ENCODE data around the gene PFKFB3. TPM values are rescaled to one million over a fixed set of nuclear protein-coding genes. Genes with fewer than 3 reads are reported as not detected.

Gene PFKFB3
- polyA plus RNA-seq, 3 donors = 12.2 to 101 (median 15.8) TPM

GRCh38 chr10:6231146-6231545 lies 28.4 kb downstream of the PFKFB3 start:
- no peaks in the 10 kb centered on the region for H3K27me3 Mint-ChIP-seq (ENCODE audit: low read depth in 3 of 3)
- Histone ChIP-seq H3K36me3 (replicated peaks in 1 of 2; ENCODE audit: control insufficient read depth in 1 of 2, insufficient read depth in 2 of 2, low read length in 2 of 2) (peaks cover 78 to 94% of the 10 kb centered on the region in 2 donors), H3K27me3 (ENCODE audit: control insufficient read depth in 2 of 2, insufficient read depth in 2 of 2, low read length in 2 of 2) (no peaks in the 10 kb centered on the region), H3K4me3 (replicated peaks in 1 of 3; ENCODE audit: low read depth in 2 of 3, low read length in 3 of 3) (no peak overlapping the region), H3K4me1 (ENCODE audit: control insufficient read depth in 1 of 2, insufficient read depth in 2 of 2, low read length in 2 of 2) (no peaks in the 10 kb centered on the region), H3K9me3 (replicated peaks in 1 of 2; ENCODE audit: control insufficient read depth in 1 of 2, insufficient read depth in 1 of 2, low read length in 2 of 2) (no peaks in the 10 kb centered on the region), H3K4me2 (replicated peaks; ENCODE audit: extremely low read depth, low read length, poor library complexity, severe bottlenecking) (no peak overlapping the region), H3K9ac (ENCODE audit: insufficient read depth, low read length, poor library complexity, severe bottlenecking) (no peak overlapping the region), H2AFZ (ENCODE audit: insufficient read depth, low read depth, low read length, poor library complexity, severe bottlenecking) (no peak overlapping the region), H4K20me1 (ENCODE audit: insufficient read depth, low read length) (peaks cover 77% of the 10 kb centered on the region), H3K79me2 (ENCODE audit: insufficient read depth, low read length) (no peaks in the 10 kb centered on the region), H3K27ac (ENCODE audit: low read depth in 1 of 2, low read length in 2 of 2) (no peak overlapping the region)
- DNase-seq = no peak
- intact Hi-C loops (cut with micrococcal nuclease) = loop anchor here in 1 of 2 donors (10.0 kb wide), 1 partner anchor 174 kb away; no protein-coding TSS in a partner anchor
- H3K36me3 Mint-ChIP-seq = peaks cover 86 to 98% of the 10 kb centered on the region in 2 donors
- no peaks in the 10 kb centered on the region for H3K4me1 Mint-ChIP-seq
- WGBS (ENCODE audit: insufficient coverage) = 97% methylated on average over 12 of the region's 12 CpGs
- no peaks in the 10 kb centered on the region for H3K9me3 Mint-ChIP-seq
- H3K27ac Mint-ChIP-seq = peak overlapping the region in 3 of 7 donors; percentile 15 to 67 (median 22)
- H3K4me3 Mint-ChIP-seq = no peak overlapping the region
- TF ChIP-seq CTCF (IDR thresholded peaks at IDR 0.05) = no peak

- Histone ChIP-seq H2AFZ (ENCODE audit: insufficient read depth, low read depth, low read length, poor library complexity, severe bottlenecking) (no peak overlapping the region), H4K20me1 (ENCODE audit: insufficient read depth, low read length) (peaks cover 77% of the 10 kb centered on the region), H3K79me2 (ENCODE audit: insufficient read depth, low read length) (no peaks in the 10 kb centered on the region), H3K9ac (ENCODE audit: insufficient read depth, low read length, poor library complexity, severe bottlenecking) (no peak overlapping the region), H3K36me3 (replicated peaks in 1 of 2; ENCODE audit: control insufficient read depth in 1 of 2, insufficient read depth in 2 of 2, low read length in 2 of 2) (peaks cover 75 to 94% of the 10 kb centered on the region in 2 donors), H3K4me1 (ENCODE audit: control insufficient read depth in 1 of 2, insufficient read depth in 2 of 2, low read length in 2 of 2) (no peaks in the 10 kb centered on the region), H3K4me3 (replicated peaks in 1 of 3; ENCODE audit: low read depth in 2 of 3, low read length in 3 of 3) (no peak overlapping the region), H3K27me3 (ENCODE audit: control insufficient read depth in 2 of 2, insufficient read depth in 2 of 2, low read length in 2 of 2) (no peaks in the 10 kb centered on the region), H3K27ac (ENCODE audit: low read depth in 1 of 2, low read length in 2 of 2) (no peak overlapping the region), H3K9me3 (replicated peaks in 1 of 2; ENCODE audit: control insufficient read depth in 1 of 2, insufficient read depth in 1 of 2, low read length in 2 of 2) (no peaks in the 10 kb centered on the region), H3K4me2 (replicated peaks; ENCODE audit: extremely low read depth, low read length, poor library complexity, severe bottlenecking) (no peak overlapping the region)
- no peak for DNase-seq
- no peak overlapping the region for H3K27ac Mint-ChIP-seq
- no peak overlapping the region for H3K4me3 Mint-ChIP-seq
- TF ChIP-seq CTCF (IDR thresholded peaks at IDR 0.05) = no peak
- intact Hi-C loops (cut with micrococcal nuclease) = loop anchor here in 1 of 2 donors (10.0 kb wide), 1 partner anchor 173 kb away; no protein-coding TSS in a partner anchor
- no peaks in the 10 kb centered on the region for H3K4me1 Mint-ChIP-seq
- H3K36me3 Mint-ChIP-seq = peaks cover 86 to 98% of the 10 kb centered on the region in 2 donors
- H3K27me3 Mint-ChIP-seq (ENCODE audit: low read depth in 3 of 3) = no peaks in the 10 kb centered on the region
- WGBS (ENCODE audit: insufficient coverage) = 85% methylated on average over 8 of the region's 13 CpGs
- H3K9me3 Mint-ChIP-seq = no peaks in the 10 kb centered on the region
Measured at GRCh38 chr10:6231730-6232129, 29.0 kb downstream of the PFKFB3 start.
